ENCODE data around the gene NTPCR. TPM values are rescaled to one million over a fixed set of nuclear protein-coding genes. Genes with fewer than 3 reads are reported as not detected.
A peak's percentile ranks its signal among the peaks of the same experiment; 100 is the strongest.
"Not testable (repeated sequence)": the region's sequence is repeated elsewhere in the genome, so short reads cannot be mapped to it uniquely, and the experiment has no call there.

Gene NTPCR
- total RNA-seq, 6 experiments from 2014 or later = 25.5 to 31.8 (median 28.2) TPM

- Mint-ChIP-seq H3K27ac (no peak overlapping the region), H3K4me1 (ENCODE audit: low read depth) (peaks cover 4% of the 10 kb centered on the region), H3K4me3 (no peak overlapping the region), H3K9me3 (peaks cover 6% of the 10 kb centered on the region; the same call in 1 of the 2 replicates), H3K36me3 (ENCODE audit: low read depth) (peaks cover 48% of the 10 kb centered on the region), H3K27me3 (ENCODE audit: insufficient read depth) (peaks cover 3% of the 10 kb centered on the region; the same call in 1 of the 2 replicates)
- no peak for DNase-seq
- TF ChIP-seq CTCF (IDR thresholded peaks at IDR 0.05) = no peak
Observed at GRCh38 chr1:232999956-233000625, 49.7 kb downstream of the NTPCR start.

GRCh38 chr1:233003638-233004037, 53.2 kb downstream of the NTPCR start:
- H3K27ac Mint-ChIP-seq; H3K27me3 Mint-ChIP-seq (ENCODE audit: insufficient read depth); DNase-seq; H3K9me3 Mint-ChIP-seq; H3K4me3 Mint-ChIP-seq: not testable (repeated sequence)
- Mint-ChIP-seq H3K36me3 (ENCODE audit: low read depth) (peaks cover 22% of the 10 kb centered on the region), H3K4me1 (ENCODE audit: low read depth) (peaks cover 24% of the 10 kb centered on the region)

GRCh38 chr1:233004451-233004850, 54.0 kb downstream of the NTPCR start:
- no peak for DNase-seq
- peaks cover 16% of the 10 kb centered on the region for H3K36me3 Mint-ChIP-seq (ENCODE audit: low read depth)
- peaks cover 6% of the 10 kb centered on the region; the same call in 1 of the 2 replicates for H3K9me3 Mint-ChIP-seq
- TF ChIP-seq CTCF (IDR thresholded peaks at IDR 0.05) = no peak
- H3K27me3 Mint-ChIP-seq (ENCODE audit: insufficient read depth) = peaks cover 2% of the 10 kb centered on the region; the same call in 1 of the 2 replicates
- H3K4me3 Mint-ChIP-seq = no peak overlapping the region
- H3K4me1 Mint-ChIP-seq (ENCODE audit: low read depth) = peaks cover 26% of the 10 kb centered on the region
- no peak overlapping the region for H3K27ac Mint-ChIP-seq

GRCh38 chr1:233005156-233005555, 54.7 kb downstream of the NTPCR start:
- DNase-seq = no peak
- no peak overlapping the region for H3K27ac Mint-ChIP-seq
- H3K9me3 Mint-ChIP-seq = peaks cover 6% of the 10 kb centered on the region; the same call in 1 of the 2 replicates
- H3K4me1 Mint-ChIP-seq (ENCODE audit: low read depth) = peaks cover 33% of the 10 kb centered on the region
- no peak for TF ChIP-seq CTCF (IDR thresholded peaks at IDR 0.05)
- H3K4me3 Mint-ChIP-seq = no peak overlapping the region
- peaks cover 10% of the 10 kb centered on the region for H3K36me3 Mint-ChIP-seq (ENCODE audit: low read depth)
- H3K27me3 Mint-ChIP-seq (ENCODE audit: insufficient read depth) = no peaks in the 10 kb centered on the region; the same call in 1 of the 2 replicates

GRCh38 chr1:233005703-233006102, 55.3 kb downstream of the NTPCR start:
- peaks cover 38% of the 10 kb centered on the region for H3K4me1 Mint-ChIP-seq (ENCODE audit: low read depth)
- peak overlapping the region; percentile 32; the same call in 1 of the 2 replicates for H3K27ac Mint-ChIP-seq
- H3K27me3 Mint-ChIP-seq (ENCODE audit: insufficient read depth) = no peaks in the 10 kb centered on the region; the same call in 1 of the 2 replicates
- peak; percentile 69 for DNase-seq
- H3K9me3 Mint-ChIP-seq = peaks cover 6% of the 10 kb centered on the region; the same call in 1 of the 2 replicates
- no peak overlapping the region for H3K4me3 Mint-ChIP-seq
- peaks cover 4% of the 10 kb centered on the region for H3K36me3 Mint-ChIP-seq (ENCODE audit: low read depth)
- no peak for TF ChIP-seq CTCF (IDR thresholded peaks at IDR 0.05)

GRCh38 chr1:233006108-233006507, 55.7 kb downstream of the NTPCR start:
- Mint-ChIP-seq H3K27ac (peak overlapping the region; percentile 32; the same call in 1 of the 2 replicates), H3K4me1 (ENCODE audit: low read depth) (peaks cover 42% of the 10 kb centered on the region), H3K4me3 (no peak overlapping the region), H3K27me3 (ENCODE audit: insufficient read depth) (no peaks in the 10 kb centered on the region; the same call in 1 of the 2 replicates), H3K9me3 (peaks cover 6% of the 10 kb centered on the region; the same call in 1 of the 2 replicates), H3K36me3 (ENCODE audit: low read depth) (peaks cover 4% of the 10 kb centered on the region)
- DNase-seq = no peak
- TF ChIP-seq CTCF (IDR thresholded peaks at IDR 0.05) = no peak
